Hepatocyte (in vitro differentiated cells): ENCODE measurements around the gene ASB12. TPM values are rescaled to one million over a fixed set of nuclear protein-coding genes. Genes with fewer than 3 reads are reported as not detected.

ENCODE experiments used
- DNase-seq: peaks from one replicate; pipeline ENCODE4 v3.0.0-alpha.2; 2016; ENCODE audit warnings: low spot score
- H2AFZ ChIP-seq: fragments of 200-600 bp; sonication (generic); 2 replicates; pipeline ENCODE4 v1.6.0; 2016; ENCODE audit warnings: antibody characterized with exemption, mild to moderate bottlenecking
- H3K27ac ChIP-seq: fragments of 200-600 bp; sonication (generic); 2 replicates; pipeline ENCODE4 v1.5.1; 2016; ENCODE audit warnings: mild to moderate bottlenecking
- H3K27me3 ChIP-seq: fragments of 200-600 bp; sonication (generic); 2 replicates; pipeline ENCODE4 v1.6.1; 2016
- H3K36me3 ChIP-seq: fragments of 200-600 bp; sonication (generic); replicated peaks from 2 replicates; pipeline ENCODE4 v1.5.1; 2016; ENCODE audit warnings: low read depth; ENCODE audit not compliant: insufficient read depth
- H3K4me1 ChIP-seq: fragments of 200-600 bp; sonication (generic); 2 replicates; pipeline ENCODE4 v1.5.1; 2016; ENCODE audit warnings: mild to moderate bottlenecking, moderate library complexity; ENCODE audit not compliant: insufficient read depth
- H3K4me2 ChIP-seq: fragments of 200-600 bp; sonication (generic); 2 replicates; pipeline ENCODE4 v1.6.0; 2016
- H3K4me3 ChIP-seq: fragments of 200-600 bp; sonication (generic); 2 replicates; pipeline ENCODE4 v1.5.1; 2016; ENCODE audit warnings: mild to moderate bottlenecking
- H3K79me2 ChIP-seq: fragments of 200-600 bp; sonication (generic); 2 replicates; pipeline ENCODE4 v1.6.0; 2017; ENCODE audit warnings: mild to moderate bottlenecking
- H3K9me2 ChIP-seq: fragments of 200-600 bp; sonication (generic); replicated peaks from 2 replicates; pipeline ENCODE4 v1.6.0; 2017; ENCODE audit warnings: mild to moderate bottlenecking; ENCODE audit not compliant: insufficient read depth
- H3K9me3 ChIP-seq: fragments of 200-600 bp; sonication (generic); 2 replicates; pipeline ENCODE4 v1.5.1; 2016; ENCODE audit warnings: low read depth, mild to moderate bottlenecking
- H4K20me1 ChIP-seq: fragments of 200-600 bp; sonication (generic); 2 replicates; pipeline ENCODE4 v1.6.0; 2016; ENCODE audit warnings: mild to moderate bottlenecking; ENCODE audit not compliant: insufficient read depth, poor library complexity, severe bottlenecking
- EZH2 ChIP-seq: fragments of 200-600 bp; sonication (generic); IDR thresholded peaks from 2 replicates; pipeline ENCODE4 v1.6.1; 2016; ENCODE audit warnings: antibody characterized with exemption, mild to moderate bottlenecking, borderline replicate concordance
- EZH2phosphoT487 ChIP-seq: fragments of 200-600 bp; sonication (generic); IDR thresholded peaks from one replicate; pipeline ENCODE4 v1.6.1; 2018; ENCODE audit warnings: antibody characterized with exemption, mild to moderate bottlenecking, low read depth, moderate library complexity; ENCODE audit not compliant: unreplicated experiment, severe bottlenecking
- WGBS: methylation state at CpG from one replicate; pipeline ENCODE4 v1.1.6; 2016; ENCODE audit warnings: low lambda C conversion rate; ENCODE audit errors: missing lambda C conversion rate; 5-methylcytosine and 5-hydroxymethylcytosine counted together
- polyA plus RNA-seq: library from polyadenylated mRNA; unstranded; fragments of >200 nt; fragmentation: Nextera tagmentation; extraction: Ambion mirVana; gene quantifications from 2 replicates; pipeline ENCODE4 v1.2.1, GENCODE V29; 2016
- total RNA-seq: library from RNA; depleted of rRNA; stranded (reverse); fragments of >200 nt; gene quantifications from 2 replicates; pipeline ENCODE4 v1.2.3, GENCODE V29; 2014
- TF ChIP-seq, protein P1 (sequence below): fragments of 200-600 bp; sonication (generic); IDR thresholded peaks from 2 replicates; pipeline ENCODE4 v1.5.1; 2016; ENCODE audit warnings: antibody characterized with exemption, mild to moderate bottlenecking; ENCODE audit not compliant: poor library complexity

The ASB12 gene
- total and polyA plus RNA-seq, 2 experiments from 2014 or later: 0.48 TPM; not detected in 1

DNA sequence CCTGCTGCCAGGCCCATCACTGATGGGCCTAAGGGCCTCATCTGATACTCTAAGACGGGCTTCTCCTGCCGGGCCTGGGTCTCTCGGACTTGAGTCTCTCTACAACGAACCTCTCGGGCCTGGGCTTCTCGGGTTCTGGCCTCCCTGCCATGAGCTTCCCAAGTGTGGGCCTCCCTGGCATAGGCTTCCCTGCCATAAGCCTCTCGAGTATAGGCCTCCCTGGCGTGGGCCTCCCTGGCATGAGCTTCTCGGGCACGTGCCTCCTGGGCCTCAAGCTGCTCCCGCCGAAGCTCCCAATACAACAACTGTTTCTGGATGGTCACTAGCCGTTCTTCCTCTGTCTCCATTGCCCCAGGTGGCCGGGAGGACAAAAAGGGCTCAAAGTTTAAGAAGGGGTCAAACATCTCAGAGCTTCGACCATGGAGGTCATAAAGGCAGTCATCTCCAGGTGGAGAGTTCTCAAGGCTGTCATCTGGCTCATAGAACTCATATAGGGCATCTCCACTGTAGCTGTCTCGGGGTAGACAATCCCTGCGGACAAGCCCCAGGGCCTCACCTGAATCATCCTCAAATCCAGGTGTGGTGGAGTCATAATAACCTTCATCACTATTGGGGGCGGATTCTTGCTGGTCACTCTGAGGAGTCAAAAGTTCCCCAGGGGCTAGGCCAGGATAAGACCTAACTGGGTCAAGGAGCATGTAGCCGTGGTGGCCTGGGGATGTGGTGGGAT is 39.0 kb downstream of the ASB12 start:
- no peak overlapping the region for H3K4me3 ChIP-seq
- no peaks in the 10 kb centered on the region for H3K36me3 ChIP-seq
- no peak overlapping the region for H2AFZ ChIP-seq
- H3K4me2 ChIP-seq: no peak overlapping the region
- WGBS: 87% methylated on average over 19 of the region's 19 CpGs
- no peak overlapping the region for H3K27ac ChIP-seq
- no peaks in the 10 kb centered on the region for H3K9me3 ChIP-seq
- no peaks in the 10 kb centered on the region for H4K20me1 ChIP-seq
- no peak for DNase-seq
- TF ChIP-seq, protein P1, sequence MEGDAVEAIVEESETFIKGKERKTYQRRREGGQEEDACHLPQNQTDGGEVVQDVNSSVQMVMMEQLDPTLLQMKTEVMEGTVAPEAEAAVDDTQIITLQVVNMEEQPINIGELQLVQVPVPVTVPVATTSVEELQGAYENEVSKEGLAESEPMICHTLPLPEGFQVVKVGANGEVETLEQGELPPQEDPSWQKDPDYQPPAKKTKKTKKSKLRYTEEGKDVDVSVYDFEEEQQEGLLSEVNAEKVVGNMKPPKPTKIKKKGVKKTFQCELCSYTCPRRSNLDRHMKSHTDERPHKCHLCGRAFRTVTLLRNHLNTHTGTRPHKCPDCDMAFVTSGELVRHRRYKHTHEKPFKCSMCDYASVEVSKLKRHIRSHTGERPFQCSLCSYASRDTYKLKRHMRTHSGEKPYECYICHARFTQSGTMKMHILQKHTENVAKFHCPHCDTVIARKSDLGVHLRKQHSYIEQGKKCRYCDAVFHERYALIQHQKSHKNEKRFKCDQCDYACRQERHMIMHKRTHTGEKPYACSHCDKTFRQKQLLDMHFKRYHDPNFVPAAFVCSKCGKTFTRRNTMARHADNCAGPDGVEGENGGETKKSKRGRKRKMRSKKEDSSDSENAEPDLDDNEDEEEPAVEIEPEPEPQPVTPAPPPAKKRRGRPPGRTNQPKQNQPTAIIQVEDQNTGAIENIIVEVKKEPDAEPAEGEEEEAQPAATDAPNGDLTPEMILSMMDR: no peak
- no peak for TF ChIP-seq EZH2phosphoT487
- TF ChIP-seq EZH2: no peak
- no peaks in the 10 kb centered on the region for H3K27me3 ChIP-seq
- no peaks in the 10 kb centered on the region for H3K9me2 ChIP-seq
- H3K4me1 ChIP-seq: no peaks in the 10 kb centered on the region
- H3K79me2 ChIP-seq: no peaks in the 10 kb centered on the region

DNA sequence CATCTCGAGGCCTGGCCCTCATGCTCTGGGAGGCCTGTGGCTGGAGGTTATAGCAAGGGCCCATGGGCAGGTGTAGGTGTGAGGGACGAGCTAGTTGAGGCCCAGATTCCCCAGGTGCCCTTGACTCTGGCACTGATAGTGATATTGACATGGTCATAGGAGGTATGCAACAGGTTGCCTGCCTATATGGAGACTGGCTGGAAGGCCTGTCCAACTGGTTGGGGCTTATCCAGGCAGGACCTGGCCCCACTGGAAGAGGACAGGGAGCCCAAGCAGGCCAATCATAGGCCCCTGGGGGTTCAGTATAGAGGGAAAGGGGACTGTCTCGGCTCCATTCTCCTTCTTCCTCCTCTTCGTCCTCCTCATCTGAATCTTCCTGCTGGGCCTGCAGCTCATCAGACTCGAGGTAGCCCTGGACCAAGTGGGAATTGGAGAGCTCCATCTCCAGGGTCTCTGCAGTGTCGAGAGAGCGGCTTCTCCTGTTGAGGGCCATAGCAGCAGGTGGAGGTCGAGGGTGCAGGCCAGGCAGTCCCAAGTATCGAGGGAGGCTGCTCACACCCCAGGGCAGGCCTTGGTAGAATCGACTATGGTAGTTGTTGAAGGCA is 40.2 kb downstream of the ASB12 start:
- Histone ChIP-seq H3K9me2 (no peaks in the 10 kb centered on the region), H3K27me3 (no peaks in the 10 kb centered on the region), H3K9me3 (no peaks in the 10 kb centered on the region), H4K20me1 (no peaks in the 10 kb centered on the region), H3K27ac (no peak overlapping the region), H2AFZ (no peak overlapping the region), H3K36me3 (no peaks in the 10 kb centered on the region), H3K4me3 (no peak overlapping the region), H3K79me2 (no peaks in the 10 kb centered on the region), H3K4me1 (no peaks in the 10 kb centered on the region), H3K4me2 (no peak overlapping the region)
- TF ChIP-seq, protein P1: no peak
- TF ChIP-seq EZH2 (no peak), EZH2phosphoT487 (no peak)
- no peak for DNase-seq
- 69% methylated on average over 10 of the region's 10 CpGs for WGBS

DNA sequence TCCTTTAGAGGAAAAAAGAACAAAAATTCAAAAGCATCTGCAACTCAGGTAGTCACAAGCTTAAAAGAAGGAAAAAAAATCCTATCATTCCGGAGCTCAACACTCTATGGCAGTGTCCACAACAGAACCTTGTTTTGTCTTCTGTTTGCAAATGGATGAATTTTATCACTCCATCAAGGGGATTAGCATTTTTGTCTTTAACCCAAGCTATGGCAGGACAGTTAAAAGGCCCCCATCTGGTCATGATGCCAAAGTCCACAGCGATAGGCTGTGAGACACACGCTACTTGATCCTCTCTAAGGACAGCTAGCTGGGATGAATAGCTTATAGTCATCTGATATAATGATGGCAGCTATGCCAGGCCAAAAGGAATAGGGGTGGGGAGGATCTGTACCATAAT is 41.5 kb downstream of the ASB12 start:
- no peak overlapping the region for H2AFZ ChIP-seq
- H3K4me3 ChIP-seq: no peak overlapping the region
- WGBS: 81% methylated on average over 3 of the region's 3 CpGs
- no peak overlapping the region for H3K27ac ChIP-seq
- no peak for DNase-seq
- TF ChIP-seq, protein P1: no peak
- TF ChIP-seq EZH2phosphoT487 (no peak), EZH2 (no peak)
- H3K36me3 ChIP-seq: no peaks in the 10 kb centered on the region
- no peaks in the 10 kb centered on the region for H3K4me1 ChIP-seq
- no peaks in the 10 kb centered on the region for H3K79me2 ChIP-seq
- H3K9me2 ChIP-seq: no peaks in the 10 kb centered on the region
- no peaks in the 10 kb centered on the region for H3K27me3 ChIP-seq
- H3K9me3 ChIP-seq: no peaks in the 10 kb centered on the region
- H3K4me2 ChIP-seq: no peak overlapping the region
- H4K20me1 ChIP-seq: no peaks in the 10 kb centered on the region
